Loucy (cell line): ENCODE measurements around the gene SLC5A3.

Experiments used
- EZH2phosphoT487 ChIP-seq: fragments of 200-600 bp; IDR thresholded peaks from 2 replicates; pipeline ENCODE4 v1.6.1; 2018; ENCODE audit warnings: antibody characterized with exemption, mild to moderate bottlenecking, moderate library complexity, borderline replicate concordance
- TF ChIP-seq, protein P1 (sequence below): fragments of 200-600 bp; sonication (generic); conservative IDR thresholded peaks from 2 replicates; pipeline ENCODE4 v1.5.1; 2014; ENCODE audit warnings: mild to moderate bottlenecking, antibody characterized with exemption, low read length

DNA sequence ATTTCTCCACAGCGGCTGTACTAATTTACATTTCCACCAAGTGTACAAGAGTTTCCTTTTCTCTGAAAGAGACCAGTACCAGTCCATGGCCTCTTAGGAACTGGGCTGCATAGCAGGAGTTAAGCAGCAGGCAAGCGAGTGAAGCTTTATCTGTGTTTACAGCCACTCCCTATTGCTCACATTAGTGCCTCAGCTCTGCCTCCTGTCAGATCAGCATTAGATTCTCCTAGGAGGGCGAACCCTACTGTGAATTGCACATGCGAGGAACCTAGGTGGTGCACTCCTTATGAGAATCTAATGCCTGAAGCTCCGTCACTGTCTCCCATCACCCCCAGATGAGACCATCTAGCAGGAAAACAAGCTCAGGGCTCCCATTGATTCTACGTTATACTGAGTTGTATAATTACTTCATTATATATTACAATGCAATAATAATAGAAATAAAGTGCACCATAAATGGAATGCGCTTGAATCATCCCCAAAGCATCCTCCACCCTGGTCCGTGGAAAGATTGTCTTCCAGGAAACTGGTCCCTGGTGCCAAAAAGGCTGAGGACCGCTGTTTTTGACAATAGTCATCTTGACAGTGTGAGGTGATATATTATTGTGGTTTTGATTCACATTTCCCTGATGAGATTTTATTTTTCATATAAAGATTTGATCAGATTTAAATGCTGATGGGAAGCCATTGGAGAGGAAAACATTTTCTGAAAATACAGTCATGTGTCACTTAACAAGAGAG, 45.5 kb upstream of the SLC5A3 start:
- TF ChIP-seq, protein P1, sequence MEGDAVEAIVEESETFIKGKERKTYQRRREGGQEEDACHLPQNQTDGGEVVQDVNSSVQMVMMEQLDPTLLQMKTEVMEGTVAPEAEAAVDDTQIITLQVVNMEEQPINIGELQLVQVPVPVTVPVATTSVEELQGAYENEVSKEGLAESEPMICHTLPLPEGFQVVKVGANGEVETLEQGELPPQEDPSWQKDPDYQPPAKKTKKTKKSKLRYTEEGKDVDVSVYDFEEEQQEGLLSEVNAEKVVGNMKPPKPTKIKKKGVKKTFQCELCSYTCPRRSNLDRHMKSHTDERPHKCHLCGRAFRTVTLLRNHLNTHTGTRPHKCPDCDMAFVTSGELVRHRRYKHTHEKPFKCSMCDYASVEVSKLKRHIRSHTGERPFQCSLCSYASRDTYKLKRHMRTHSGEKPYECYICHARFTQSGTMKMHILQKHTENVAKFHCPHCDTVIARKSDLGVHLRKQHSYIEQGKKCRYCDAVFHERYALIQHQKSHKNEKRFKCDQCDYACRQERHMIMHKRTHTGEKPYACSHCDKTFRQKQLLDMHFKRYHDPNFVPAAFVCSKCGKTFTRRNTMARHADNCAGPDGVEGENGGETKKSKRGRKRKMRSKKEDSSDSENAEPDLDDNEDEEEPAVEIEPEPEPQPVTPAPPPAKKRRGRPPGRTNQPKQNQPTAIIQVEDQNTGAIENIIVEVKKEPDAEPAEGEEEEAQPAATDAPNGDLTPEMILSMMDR, result no peak
- TF ChIP-seq EZH2phosphoT487, result no peak
